ENCODE results near the gene ILRUN. TPM values are rescaled to one million over a fixed set of nuclear protein-coding genes. Genes with fewer than 3 reads are reported as not detected.
"Not testable (repeated sequence)": the region's sequence is repeated elsewhere in the genome, so short reads cannot be mapped to it uniquely, and the experiment has no call there.

ILRUN gene
- total and polyA plus RNA-seq, 7 donors: 89.4 to 312 (median 175) TPM

DNA sequence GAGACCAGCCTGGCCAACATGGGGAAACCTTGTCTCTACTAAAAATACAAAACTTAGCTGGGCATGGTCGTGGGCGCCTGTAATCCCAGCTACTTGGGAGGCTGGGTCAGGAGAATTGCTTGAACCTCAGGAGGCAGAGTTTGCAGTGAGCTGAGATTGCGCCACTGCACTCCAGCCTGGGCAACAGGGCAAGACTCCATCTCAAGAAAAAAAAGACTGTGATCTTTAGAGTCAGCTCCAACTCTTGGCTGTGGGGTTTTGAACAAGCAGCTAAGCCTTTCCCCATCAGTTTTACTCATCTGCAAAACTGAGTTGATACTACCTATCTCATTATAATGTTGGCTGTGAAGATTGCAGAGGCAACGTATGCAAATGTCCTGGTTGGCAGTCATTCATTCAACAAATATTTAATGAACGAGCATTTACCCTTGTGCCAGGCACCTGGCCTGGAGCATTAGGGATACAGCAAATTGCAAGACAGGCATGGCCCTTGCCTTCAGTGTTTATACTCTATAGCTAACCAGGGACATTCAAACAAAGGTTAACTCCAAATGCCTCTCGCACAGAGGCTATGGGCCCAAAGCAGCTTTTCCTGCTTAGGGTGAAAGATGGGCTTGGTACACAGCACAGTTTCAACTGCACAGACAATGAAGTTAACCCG lies 37.8 kb downstream of the ILRUN start:
- WGBS, 3 donors: 34 to 60% (median 49%) methylated on average over 7 of the region's 7 CpGs
- H3K4me3 ChIP-seq: peak overlapping the region; percentile 61
- peaks cover 42% of the 10 kb centered on the region for H3K4me1 ChIP-seq
- intact Hi-C loops (cut with DNase I): loop anchor here in 1 of 2 donors (5.0 kb wide), 1 partner anchor 39 kb away; the partner anchor contains the start of gene ILRUN
- no peak for DNase-seq
- H3K36me3 ChIP-seq (ENCODE audit: insufficient read depth in 1 of 2, low read depth in 1 of 2): peaks cover 0 to 7% of the 10 kb centered on the region in 2 donors
- H3K9me3 ChIP-seq: no peaks in the 10 kb centered on the region
- no peak for ATAC-seq
- TF ChIP-seq, protein P1, sequence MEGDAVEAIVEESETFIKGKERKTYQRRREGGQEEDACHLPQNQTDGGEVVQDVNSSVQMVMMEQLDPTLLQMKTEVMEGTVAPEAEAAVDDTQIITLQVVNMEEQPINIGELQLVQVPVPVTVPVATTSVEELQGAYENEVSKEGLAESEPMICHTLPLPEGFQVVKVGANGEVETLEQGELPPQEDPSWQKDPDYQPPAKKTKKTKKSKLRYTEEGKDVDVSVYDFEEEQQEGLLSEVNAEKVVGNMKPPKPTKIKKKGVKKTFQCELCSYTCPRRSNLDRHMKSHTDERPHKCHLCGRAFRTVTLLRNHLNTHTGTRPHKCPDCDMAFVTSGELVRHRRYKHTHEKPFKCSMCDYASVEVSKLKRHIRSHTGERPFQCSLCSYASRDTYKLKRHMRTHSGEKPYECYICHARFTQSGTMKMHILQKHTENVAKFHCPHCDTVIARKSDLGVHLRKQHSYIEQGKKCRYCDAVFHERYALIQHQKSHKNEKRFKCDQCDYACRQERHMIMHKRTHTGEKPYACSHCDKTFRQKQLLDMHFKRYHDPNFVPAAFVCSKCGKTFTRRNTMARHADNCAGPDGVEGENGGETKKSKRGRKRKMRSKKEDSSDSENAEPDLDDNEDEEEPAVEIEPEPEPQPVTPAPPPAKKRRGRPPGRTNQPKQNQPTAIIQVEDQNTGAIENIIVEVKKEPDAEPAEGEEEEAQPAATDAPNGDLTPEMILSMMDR (IDR thresholded peaks at IDR 0.05): no peak
- H3K27ac ChIP-seq: peak overlapping the region; percentile 95
- H3K27me3 ChIP-seq (ENCODE audit: insufficient read depth in 3 of 3, low read length in 2 of 3): no peaks in the 10 kb centered on the region

GRCh38 chr6:34657979-34658480 lies 38.5 kb downstream of the ILRUN start:
- DNase-seq; H3K27me3 ChIP-seq (ENCODE audit: insufficient read depth in 3 of 3, low read length in 2 of 3); H3K9me3 ChIP-seq: not testable (repeated sequence)
- Histone ChIP-seq H3K27ac (peak overlapping the region; percentile 95), H3K4me1 (peaks cover 41% of the 10 kb centered on the region), H3K4me3 (peak overlapping the region; percentile 61), H3K36me3 (ENCODE audit: insufficient read depth in 1 of 2, low read depth in 1 of 2) (peaks cover 0 to 14% of the 10 kb centered on the region in 2 donors)
- peak; percentile 52 to 68 (median 55) for ATAC-seq
- 33 to 39% (median 34%) methylated on average over 6 of the region's 6 CpGs for WGBS, 3 donors
- intact Hi-C loops (cut with DNase I): loop anchor here in 1 of 2 donors (5.0 kb wide), 1 partner anchor 39 kb away; the partner anchor contains the start of gene ILRUN

GRCh38 chr6:34657307-34657978 lies 39.1 kb downstream of the ILRUN start:
- WGBS, 3 donors: 0% methylated on average over 2 of the region's 2 CpGs
- intact Hi-C loops (cut with DNase I): loop anchor here in 1 of 2 donors (5.0 kb wide), 1 partner anchor 40 kb away; the partner anchor contains the start of gene ILRUN

DNA sequence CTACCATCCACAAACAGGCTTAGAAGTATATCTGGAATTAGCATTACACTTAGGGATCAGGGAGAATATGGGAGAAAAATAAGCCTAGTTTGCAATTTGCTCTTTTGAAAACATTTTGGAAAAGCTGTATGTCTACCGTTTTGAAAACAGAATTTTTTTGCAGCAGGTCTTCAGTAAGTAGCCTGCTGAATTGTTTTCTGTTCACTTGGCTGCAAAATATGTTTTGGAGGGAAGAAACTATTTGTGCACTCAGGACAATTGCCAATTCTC lies 39.6 kb downstream of the ILRUN start:
- Histone ChIP-seq H3K4me1 (peaks cover 49% of the 10 kb centered on the region), H3K9me3 (no peaks in the 10 kb centered on the region), H3K27ac (peak overlapping the region; percentile 95), H3K27me3 (ENCODE audit: insufficient read depth in 3 of 3, low read length in 2 of 3) (no peaks in the 10 kb centered on the region), H3K4me3 (peak overlapping the region; percentile 61), H3K36me3 (ENCODE audit: insufficient read depth in 1 of 2, low read depth in 1 of 2) (peaks cover 0 to 14% of the 10 kb centered on the region in 2 donors)
- ATAC-seq: no peak
- WGBS, 3 donors: 0 to 3% (median 0%) methylated on average over 1 of the region's 1 CpG
- no peak for DNase-seq
- intact Hi-C loops (cut with DNase I): loop anchor here in 1 of 2 donors (5.0 kb wide), 1 partner anchor 40 kb away; the partner anchor contains the start of gene ILRUN
- TF ChIP-seq, protein P1 (IDR thresholded peaks at IDR 0.05): no peak

More at GRCh38 chr6:34657307-34657978, 39.1 kb downstream of the ILRUN start:
- H3K4me1 ChIP-seq: peaks cover 45% of the 10 kb centered on the region
- DNase-seq: no peak
- peak overlapping the region; percentile 61 for H3K4me3 ChIP-seq
- H3K27ac ChIP-seq: peak overlapping the region; percentile 95
- peaks cover 0 to 14% of the 10 kb centered on the region in 2 donors for H3K36me3 ChIP-seq (ENCODE audit: insufficient read depth in 1 of 2, low read depth in 1 of 2)
- H3K9me3 ChIP-seq: no peaks in the 10 kb centered on the region
- ATAC-seq: peak; percentile 74 to 82 (median 77)
- TF ChIP-seq, protein P1 (IDR thresholded peaks at IDR 0.05): no peak
- no peaks in the 10 kb centered on the region for H3K27me3 ChIP-seq (ENCODE audit: insufficient read depth in 3 of 3, low read length in 2 of 3)

Data from psoas muscle (tissue), 8 donors.